T-helper 2 cell treated with Interferon-gamma antibody and Interleukin-4, amounts not matched to agents 5 μg/mL and 100 μg/mL, for 36 hours (primary cell): ENCODE measurements around the gene SKAP1.
"Not testable (repeated sequence)": the region's sequence is repeated elsewhere in the genome, so short reads cannot be mapped to it uniquely, and the experiment has no call there.

Source experiments
- DNase-seq: peaks from one replicate; pipeline ENCODE4 v3.0.0; 2021; ENCODE audit warnings: low spot score
- H3K27ac Mint-ChIP-seq: one replicate; pipeline ENCODE4 v1.8.0; 2021; ENCODE audit warnings: mild to moderate bottlenecking, mixed read lengths
- H3K27me3 Mint-ChIP-seq: one replicate; pipeline ENCODE4 v1.8.0; 2021; ENCODE audit warnings: low read depth, mixed read lengths
- H3K36me3 Mint-ChIP-seq: one replicate; pipeline ENCODE4 v1.8.0; 2021; ENCODE audit warnings: low read depth, mixed read lengths
- H3K4me1 Mint-ChIP-seq: one replicate; pipeline ENCODE4 v1.8.0; 2021; ENCODE audit warnings: low read depth, mixed read lengths
- H3K4me3 Mint-ChIP-seq: one replicate; pipeline ENCODE4 v1.8.0; 2022; ENCODE audit warnings: mild to moderate bottlenecking, moderate library complexity, mixed read lengths
- H3K9me3 Mint-ChIP-seq: one replicate; pipeline ENCODE4 v1.8.0; 2021; ENCODE audit warnings: mixed read lengths

Gene SKAP1

DNA sequence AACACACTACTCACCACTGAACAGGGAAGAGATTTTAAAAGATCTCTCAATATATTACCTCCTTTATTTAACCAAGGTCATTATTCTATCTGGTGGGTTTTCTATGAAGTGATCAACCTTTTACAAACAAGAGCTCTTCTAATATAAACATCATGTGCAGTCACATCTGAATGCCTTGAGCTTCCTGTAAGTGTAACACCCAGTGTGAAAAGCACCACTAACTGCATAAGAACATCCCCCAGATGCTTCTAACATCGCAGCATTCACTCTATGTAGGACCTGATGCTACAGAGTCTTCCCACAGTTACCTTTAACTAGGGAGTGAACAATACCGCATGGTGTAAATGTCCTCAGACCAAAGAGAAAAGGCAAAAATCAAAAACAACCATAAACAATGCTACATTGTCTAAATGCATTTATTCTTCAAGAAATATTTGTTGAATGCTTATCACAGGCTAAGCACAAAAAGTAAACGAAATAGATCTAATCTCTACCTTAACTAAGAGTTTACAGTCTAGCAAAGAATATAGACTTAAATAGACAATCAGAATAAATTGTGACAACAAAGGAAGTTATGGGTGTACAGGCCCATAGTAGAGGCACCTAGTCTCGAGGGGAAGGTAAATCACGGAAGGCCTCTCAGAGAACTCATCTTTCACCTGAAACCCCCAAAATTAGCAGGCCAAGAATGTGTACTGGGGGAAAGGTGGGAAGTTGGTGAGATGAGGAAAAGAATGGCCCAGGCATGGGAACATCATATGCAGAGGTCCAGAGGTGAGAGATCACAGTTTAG, 16.2 kb downstream of the SKAP1 start:
- Mint-ChIP-seq H3K9me3 (no peaks in the 10 kb centered on the region), H3K4me3 (peak overlapping the region; percentile 64), H3K27me3 (no peaks in the 10 kb centered on the region), H3K27ac (peak overlapping the region; percentile 81), H3K4me1 (peaks cover 66% of the 10 kb centered on the region), H3K36me3 (peaks cover 45% of the 10 kb centered on the region)
- no peak for DNase-seq

DNA sequence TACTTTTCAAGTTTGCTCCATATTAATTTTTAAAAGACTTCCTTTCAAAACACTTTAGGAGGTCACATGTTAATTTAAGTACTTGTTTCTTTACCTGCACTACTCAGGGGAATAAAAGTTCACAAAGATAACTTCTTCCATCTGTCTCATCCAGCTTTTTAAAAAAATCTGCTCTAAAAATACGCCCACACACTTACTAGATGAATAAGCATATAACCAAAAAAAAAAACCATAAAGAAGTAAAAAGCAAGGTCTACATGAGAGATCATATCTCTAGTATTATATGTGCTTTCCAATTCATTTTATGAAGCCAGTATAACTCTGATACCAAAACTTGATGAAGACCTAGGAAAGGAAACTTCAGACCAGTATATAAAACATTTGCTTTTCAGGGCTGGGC, 17.2 kb downstream of the SKAP1 start:
- H3K27ac Mint-ChIP-seq = peak overlapping the region; percentile 81
- no peak for DNase-seq
- peaks cover 65% of the 10 kb centered on the region for H3K4me1 Mint-ChIP-seq
- peak overlapping the region; percentile 74 for H3K4me3 Mint-ChIP-seq
- H3K9me3 Mint-ChIP-seq = no peaks in the 10 kb centered on the region
- peaks cover 44% of the 10 kb centered on the region for H3K36me3 Mint-ChIP-seq
- no peaks in the 10 kb centered on the region for H3K27me3 Mint-ChIP-seq

DNA sequence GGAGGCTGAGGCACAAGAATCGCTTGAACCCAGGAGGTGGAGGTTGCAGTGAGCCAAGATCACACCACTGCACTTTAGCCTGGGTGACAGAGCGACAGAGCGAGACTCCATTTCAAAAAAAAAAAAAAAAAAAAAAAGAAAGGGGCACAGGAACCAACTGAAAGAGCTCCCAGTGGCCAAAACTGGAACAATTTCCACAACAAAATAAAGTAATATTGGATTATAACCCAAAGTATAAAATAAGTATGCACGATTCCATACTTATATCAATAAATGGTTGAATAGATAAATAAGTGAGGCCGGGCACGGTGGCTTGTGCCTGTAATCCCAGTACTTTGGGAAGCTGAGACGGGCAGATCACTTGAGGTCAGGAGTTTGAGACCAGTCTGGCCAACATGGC, 19.2 kb downstream of the SKAP1 start:
- H3K4me1 Mint-ChIP-seq = peaks cover 60% of the 10 kb centered on the region

DNA sequence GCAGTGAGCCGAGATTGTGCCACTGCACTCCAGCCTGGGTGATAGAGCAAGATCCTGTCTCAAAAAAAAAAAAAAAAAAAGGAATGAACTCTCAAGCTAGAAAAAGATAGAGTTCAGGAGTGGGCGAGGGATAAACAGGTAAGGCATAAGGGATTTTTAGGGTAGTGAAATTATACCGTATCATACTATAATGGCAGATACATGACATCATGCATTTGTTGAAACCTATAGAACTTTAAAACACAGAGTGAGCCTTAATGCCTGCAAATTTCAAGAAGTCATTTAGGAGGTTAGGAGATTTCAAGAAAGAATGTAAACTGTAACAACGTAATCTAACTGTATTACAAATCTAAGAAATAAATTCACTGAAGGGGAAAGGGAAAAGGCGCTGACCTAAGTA, 20.4 kb downstream of the SKAP1 start:
- Mint-ChIP-seq H3K27me3 (no peaks in the 10 kb centered on the region), H3K4me1 (peaks cover 52% of the 10 kb centered on the region), H3K36me3 (peaks cover 45% of the 10 kb centered on the region), H3K4me3 (no peak overlapping the region), H3K27ac (no peak overlapping the region), H3K9me3 (no peaks in the 10 kb centered on the region)
- DNase-seq = no peak

More for the DNA sequence above, 19.2 kb downstream of the SKAP1 start:
- DNase-seq, H3K27me3 Mint-ChIP-seq, H3K27ac Mint-ChIP-seq, H3K9me3 Mint-ChIP-seq, H3K4me3 Mint-ChIP-seq: not testable (repeated sequence)
- H3K36me3 Mint-ChIP-seq = peaks cover 45% of the 10 kb centered on the region

DNA sequence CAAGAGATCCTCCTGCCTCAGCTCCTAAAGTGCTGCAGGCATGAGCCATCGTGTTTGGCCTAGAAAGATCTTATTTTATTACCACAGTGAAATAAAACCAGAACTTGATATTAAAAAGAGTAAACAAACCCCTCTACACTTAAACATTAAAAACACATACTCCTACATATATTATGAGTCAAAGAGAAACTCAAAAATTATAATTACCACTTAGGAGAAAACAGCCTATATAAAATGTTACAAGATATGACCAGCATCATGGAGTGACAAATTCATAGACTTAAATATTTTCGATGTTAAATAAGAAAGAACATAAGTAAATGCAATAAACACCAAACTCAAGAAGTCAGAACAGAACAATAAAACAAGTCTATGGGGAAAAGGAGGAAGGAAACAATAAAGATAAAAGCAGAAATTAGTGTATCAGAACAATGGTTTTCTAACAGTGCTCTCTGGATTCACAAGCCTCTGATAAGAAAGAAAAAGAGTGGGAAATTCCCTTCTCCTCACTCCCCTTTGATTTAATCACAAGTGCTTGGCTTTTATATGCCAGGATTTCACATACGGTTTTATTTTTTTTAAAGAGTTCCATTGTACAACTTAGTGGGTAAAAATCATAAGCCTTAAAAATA, 23.0 kb downstream of the SKAP1 start:
- no peak for DNase-seq
- Mint-ChIP-seq H3K4me3 (peak overlapping the region; percentile 3), H3K9me3 (no peaks in the 10 kb centered on the region), H3K36me3 (peaks cover 46% of the 10 kb centered on the region), H3K4me1 (peaks cover 35% of the 10 kb centered on the region), H3K27ac (peak overlapping the region; percentile 57), H3K27me3 (no peaks in the 10 kb centered on the region)

DNA sequence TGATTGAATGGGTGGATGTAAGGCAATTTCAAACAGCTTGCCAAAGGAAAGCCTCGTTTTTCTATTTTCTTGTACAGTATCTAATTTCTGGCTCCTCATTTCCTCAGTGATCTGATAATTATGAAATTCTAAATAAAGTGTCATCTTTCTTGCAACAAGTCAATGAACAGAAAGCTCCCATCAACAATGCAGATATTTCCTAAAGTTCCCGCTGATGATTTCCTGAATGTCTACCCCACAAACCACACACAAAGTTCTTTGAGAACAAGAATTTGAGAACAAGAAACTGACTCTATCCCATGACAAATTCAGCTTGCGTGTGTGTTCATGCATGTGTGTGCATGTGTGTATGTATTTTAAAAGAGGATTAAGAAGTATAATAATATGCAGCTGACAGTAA, 35.2 kb downstream of the SKAP1 start:
- Mint-ChIP-seq H3K36me3 (peaks cover 51% of the 10 kb centered on the region), H3K27ac (no peak overlapping the region), H3K9me3 (no peaks in the 10 kb centered on the region), H3K4me3 (no peak overlapping the region), H3K4me1 (peaks cover 28% of the 10 kb centered on the region), H3K27me3 (no peaks in the 10 kb centered on the region)
- no peak for DNase-seq

DNA sequence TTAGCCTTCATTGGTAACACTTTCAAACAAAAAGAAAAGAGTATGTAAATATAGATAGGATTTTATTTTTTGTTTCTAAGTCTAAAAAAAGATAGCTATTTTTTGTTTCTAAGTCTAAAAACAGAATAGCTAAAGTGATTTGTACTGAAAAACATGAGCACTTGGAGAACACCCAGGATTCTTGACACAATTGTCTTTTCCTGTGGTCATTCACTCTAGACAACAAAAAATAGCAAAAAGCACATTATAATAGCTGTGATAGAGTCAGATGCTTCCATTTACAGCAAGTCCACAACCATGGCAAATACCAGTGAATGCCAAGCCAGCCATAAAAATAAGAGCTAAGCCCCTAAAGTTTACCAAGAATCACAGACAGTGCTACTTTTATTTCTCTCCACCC, 36.7 kb downstream of the SKAP1 start:
- no peak for DNase-seq
- no peak overlapping the region for H3K27ac Mint-ChIP-seq
- no peak overlapping the region for H3K4me3 Mint-ChIP-seq
- H3K27me3 Mint-ChIP-seq = no peaks in the 10 kb centered on the region
- H3K9me3 Mint-ChIP-seq = no peaks in the 10 kb centered on the region
- H3K4me1 Mint-ChIP-seq = peaks cover 24% of the 10 kb centered on the region
- peaks cover 59% of the 10 kb centered on the region for H3K36me3 Mint-ChIP-seq

DNA sequence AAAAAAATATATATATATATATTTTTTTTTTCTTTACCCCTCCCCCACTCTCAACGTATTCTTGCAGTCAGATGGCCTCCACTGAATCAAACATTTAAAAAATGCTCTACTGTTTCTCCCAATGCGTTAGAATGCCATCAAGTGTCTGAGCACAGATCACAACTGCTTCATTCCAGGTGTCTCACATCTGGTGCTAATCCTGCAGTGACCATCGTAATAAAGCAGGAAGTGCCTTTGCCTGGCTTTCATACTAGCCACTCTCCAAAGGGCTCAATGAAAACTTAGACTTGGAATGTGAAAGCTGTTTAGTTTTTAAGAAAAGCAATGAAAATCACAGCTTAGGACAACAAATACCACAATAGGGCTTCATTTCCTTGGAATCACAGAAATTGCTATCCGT, 37.2 kb downstream of the SKAP1 start:
- H3K4me1 Mint-ChIP-seq = peaks cover 24% of the 10 kb centered on the region
- H3K27me3 Mint-ChIP-seq = no peaks in the 10 kb centered on the region
- peaks cover 59% of the 10 kb centered on the region for H3K36me3 Mint-ChIP-seq
- no peak overlapping the region for H3K27ac Mint-ChIP-seq
- no peaks in the 10 kb centered on the region for H3K9me3 Mint-ChIP-seq
- H3K4me3 Mint-ChIP-seq = no peak overlapping the region
- DNase-seq = no peak

DNA sequence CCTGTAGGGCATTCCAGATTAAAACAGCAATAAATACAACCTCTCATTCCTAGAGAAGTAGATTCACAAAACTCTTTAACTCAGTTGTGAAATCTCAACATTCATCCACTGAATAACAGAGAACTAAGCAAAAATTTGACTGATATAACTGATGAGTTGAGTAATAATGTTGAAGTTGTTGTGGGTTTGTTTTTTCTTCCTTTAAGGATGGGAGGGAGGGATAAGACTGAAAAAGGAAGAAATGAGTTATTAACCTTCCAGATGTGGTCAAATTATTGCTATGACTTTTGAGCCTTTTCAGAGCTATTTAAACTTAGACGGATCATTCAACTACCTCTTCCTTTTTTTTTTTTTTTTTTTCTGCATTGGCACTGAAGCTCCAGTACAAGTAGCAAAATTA, 38.6 kb downstream of the SKAP1 start:
- Mint-ChIP-seq H3K4me3 (no peak overlapping the region), H3K4me1 (peaks cover 27% of the 10 kb centered on the region), H3K27ac (no peak overlapping the region), H3K36me3 (peaks cover 65% of the 10 kb centered on the region), H3K9me3 (no peaks in the 10 kb centered on the region), H3K27me3 (no peaks in the 10 kb centered on the region)
- DNase-seq = no peak

DNA sequence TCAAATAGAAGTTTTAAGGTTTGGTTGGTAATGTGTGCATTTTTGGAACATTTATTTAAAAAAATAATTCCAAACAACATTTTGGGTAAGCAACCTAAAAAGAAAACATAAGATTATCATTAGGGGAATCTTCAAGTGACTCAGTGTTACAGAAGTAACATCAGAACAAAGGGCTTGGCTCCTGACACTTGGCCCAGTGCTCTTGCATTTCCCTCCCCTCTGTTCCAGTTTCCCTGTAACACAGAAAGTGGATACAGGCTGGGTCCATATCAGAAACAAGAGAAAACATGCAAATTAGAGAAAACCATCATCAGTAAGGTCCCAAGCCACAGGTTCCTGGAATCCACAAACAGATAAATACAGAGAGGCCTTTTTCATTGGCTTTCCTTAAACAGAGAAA, 40.1 kb downstream of the SKAP1 start:
- DNase-seq = no peak
- Mint-ChIP-seq H3K36me3 (peaks cover 59% of the 10 kb centered on the region), H3K4me3 (no peak overlapping the region), H3K4me1 (peaks cover 26% of the 10 kb centered on the region), H3K27ac (no peak overlapping the region), H3K9me3 (no peaks in the 10 kb centered on the region), H3K27me3 (no peaks in the 10 kb centered on the region)

DNA sequence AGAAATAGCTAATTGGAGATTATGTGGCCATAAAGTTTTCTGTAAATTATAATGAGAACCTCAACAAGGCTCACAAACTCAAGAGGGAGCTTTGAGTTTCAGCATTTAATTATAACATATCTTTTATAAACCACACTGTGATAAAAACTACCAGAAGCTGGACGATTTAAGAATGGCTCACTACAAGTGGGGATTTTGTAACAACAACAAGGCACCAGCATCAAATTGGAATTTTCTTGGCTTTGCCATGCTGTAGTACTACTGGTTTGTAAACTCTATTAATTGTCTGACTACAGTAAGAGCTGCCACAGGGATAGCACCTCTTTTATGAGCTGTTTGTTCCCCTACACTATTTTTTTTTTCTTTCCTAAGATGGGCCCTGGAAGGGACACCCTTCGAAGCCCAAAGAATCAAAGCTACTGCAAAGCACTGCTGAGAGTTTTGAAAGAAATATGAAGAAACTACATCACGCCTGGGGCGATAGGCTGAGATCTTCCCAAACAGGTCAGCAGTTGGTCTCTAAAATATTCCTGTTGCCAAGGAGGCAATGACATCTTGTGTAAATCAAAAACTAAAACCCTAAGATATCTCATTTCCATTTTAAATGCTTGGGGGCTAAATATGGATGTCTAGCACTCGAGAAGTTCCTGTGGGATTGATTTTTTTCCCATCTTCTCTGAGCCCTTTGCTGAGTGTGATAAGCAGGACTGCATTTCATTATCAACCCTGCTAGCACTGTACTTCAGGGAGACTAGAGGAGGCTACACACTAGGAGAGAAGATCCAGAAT, 40.9 kb downstream of the SKAP1 start:
- Mint-ChIP-seq H3K36me3 (peaks cover 60% of the 10 kb centered on the region), H3K27ac (no peak overlapping the region), H3K9me3 (no peaks in the 10 kb centered on the region), H3K4me3 (no peak overlapping the region), H3K4me1 (peaks cover 29% of the 10 kb centered on the region), H3K27me3 (no peaks in the 10 kb centered on the region)
- no peak for DNase-seq

DNA sequence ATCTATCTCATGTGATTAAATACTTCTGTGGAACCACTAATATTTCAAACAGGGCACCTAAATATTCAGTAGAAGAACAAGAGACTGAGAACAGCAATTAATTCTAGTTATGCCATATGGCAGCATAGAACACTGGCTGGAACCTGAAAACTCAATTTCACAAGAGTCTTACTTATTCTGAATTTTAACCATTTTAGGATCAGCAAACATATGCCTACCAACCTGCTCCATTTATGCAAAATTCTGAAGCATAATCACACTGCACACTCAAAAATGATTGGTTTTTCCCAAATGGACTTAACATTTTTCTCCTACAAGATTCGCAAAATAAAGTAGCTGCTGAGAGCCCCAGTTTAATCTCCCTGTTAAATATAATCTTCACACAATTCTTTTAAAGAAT, 43.2 kb downstream of the SKAP1 start:
- Mint-ChIP-seq H3K4me3 (no peak overlapping the region), H3K36me3 (peaks cover 60% of the 10 kb centered on the region), H3K27me3 (no peaks in the 10 kb centered on the region), H3K27ac (no peak overlapping the region), H3K4me1 (peaks cover 23% of the 10 kb centered on the region), H3K9me3 (no peaks in the 10 kb centered on the region)
- no peak for DNase-seq

DNA sequence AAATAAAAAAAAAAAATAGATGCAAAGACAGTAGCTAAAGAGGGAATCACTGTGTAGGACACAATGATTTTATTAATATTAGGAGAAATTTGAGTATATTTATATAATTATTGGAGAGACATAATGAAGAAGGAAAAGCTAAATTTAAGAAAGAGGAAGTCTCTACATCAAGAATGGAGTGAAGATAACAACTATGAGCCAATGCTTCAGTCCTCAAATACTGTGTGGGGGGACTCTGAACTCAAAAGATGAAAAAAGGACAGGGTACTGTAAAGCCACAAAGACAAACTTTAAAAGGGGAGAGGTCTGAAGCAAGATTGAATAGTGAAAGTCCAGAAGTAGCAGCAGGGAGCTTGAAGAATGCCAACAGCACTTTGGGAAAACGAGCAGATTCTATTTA, 44.7 kb downstream of the SKAP1 start:
- no peaks in the 10 kb centered on the region for H3K9me3 Mint-ChIP-seq
- H3K27ac Mint-ChIP-seq = no peak overlapping the region
- H3K4me1 Mint-ChIP-seq = peaks cover 19% of the 10 kb centered on the region

DNA sequence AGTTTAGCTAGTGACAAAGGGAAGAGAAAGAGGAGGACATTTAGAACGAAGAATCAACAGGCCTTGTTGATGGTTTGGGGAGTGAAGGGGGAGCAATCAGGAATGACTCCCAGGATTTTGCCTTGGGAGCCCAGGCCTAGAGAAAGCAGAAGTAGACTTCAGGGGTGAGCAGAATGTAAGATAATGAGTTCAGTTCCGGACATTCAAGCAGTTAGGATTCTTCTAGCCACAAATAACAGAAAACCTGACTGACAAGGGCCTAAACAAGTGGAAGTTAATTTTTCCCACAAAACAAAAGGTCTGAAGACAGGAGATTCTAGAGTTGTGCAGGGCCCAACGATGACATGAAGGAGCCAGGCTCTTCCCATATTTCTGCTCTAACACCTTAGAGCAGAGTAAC, 45.9 kb downstream of the SKAP1 start:
- Mint-ChIP-seq H3K27ac (no peak overlapping the region), H3K4me3 (no peak overlapping the region), H3K36me3 (peaks cover 46% of the 10 kb centered on the region), H3K9me3 (no peaks in the 10 kb centered on the region), H3K4me1 (peaks cover 15% of the 10 kb centered on the region), H3K27me3 (no peaks in the 10 kb centered on the region)
- DNase-seq = no peak

More for the DNA sequence above, 44.7 kb downstream of the SKAP1 start:
- H3K4me3 Mint-ChIP-seq = no peak overlapping the region
- H3K36me3 Mint-ChIP-seq = peaks cover 57% of the 10 kb centered on the region
- no peaks in the 10 kb centered on the region for H3K27me3 Mint-ChIP-seq
- no peak for DNase-seq
